Esophagus squamous epithelium (tissue), 5 donors: ENCODE data around the gene EXOC3L4. TPM values are rescaled to one million over a fixed set of nuclear protein-coding genes. Genes with fewer than 3 reads are reported as not detected.
A peak's percentile ranks its signal among the peaks of the same experiment; 100 is the strongest.

Experiments
- DNase-seq: peaks from one replicate; lab custom pipeline; 2025; lab: John Stamatoyannopoulos, UW
- H3K27ac ChIP-seq, 4 donors: fragments of 200-600 bp; sonication (generic); one replicate each; pipeline ENCODE4 v1.5.1; 2016 to 2019; ENCODE audit warnings: mild to moderate bottlenecking in 1 of 4
- H3K27me3 ChIP-seq, 4 donors: fragments of 200-600 bp; sonication (generic); 1 replicate in 3 of 4; 2 replicates in 1 of 4; pipeline versions ENCODE4 v1.5.1 to v1.6.0; 2017 to 2021; ENCODE audit warnings: antibody characterized with exemption in 1 of 4
- H3K36me3 ChIP-seq, 3 donors: fragments of 200-600 bp; sonication (generic); one replicate each; pipeline ENCODE4 v1.5.1; 2016 to 2019
- H3K4me1 ChIP-seq, 3 donors: fragments of 200-600 bp; sonication (generic); one replicate each; pipeline ENCODE4 v1.5.1; 2017 to 2019
- H3K4me3 ChIP-seq, 4 donors: fragments of 200-600 bp; sonication (generic); 1 replicate in 3 of 4; 2 replicates in 1 of 4; pipeline ENCODE4 v1.5.1; 2016 to 2019; ENCODE audit warnings: mild to moderate bottlenecking in 2 of 4, moderate library complexity in 1 of 4
- H3K9me3 ChIP-seq, 3 donors: fragments of 200-600 bp; sonication (generic); one replicate each; pipeline ENCODE4 v1.5.1; 2016 to 2019
- CTCF ChIP-seq, 6 experiments: fragments of 450-650 bp in 4 of 6; fragments of 200-600 bp in 2 of 6; sonication (generic) in 2 of 6; IDR thresholded peaks; one replicate each; pipeline ENCODE4 v1.5.1; 2016 to 2019; ENCODE audit warnings: antibody characterized with exemption in 6 of 6, mild to moderate bottlenecking in 4 of 6, moderate library complexity in 4 of 6
- POLR2A ChIP-seq, 4 donors: fragments of 450-650 bp; IDR thresholded peaks; one replicate each; pipeline ENCODE4 v1.6.1; 2017; ENCODE audit warnings: antibody characterized with exemption in 4 of 4, mild to moderate bottlenecking in 4 of 4, moderate library complexity in 3 of 4
- WGBS, 2 donors: methylation state at CpG; one replicate each; pipeline ENCODE4 v1.1.5; 2018; 5-methylcytosine and 5-hydroxymethylcytosine counted together
- intact Hi-C: fragments of 100-400 bp; cut with DNase I; formaldehyde crosslinking; loops from one replicate; pipeline ENCODE4 v1.15.0; 2022
- total RNA-seq, 4 donors: library from RNA; depleted of rRNA; stranded (reverse); fragments of >200 nt; gene quantifications; one replicate each; pipeline ENCODE4 v1.1.0, GENCODE V29; 2016
- donor health status: DM: yes; HTN: yes; CAD: no.

EXOC3L4 gene
- total RNA-seq, 4 donors from 2014 or later, result 1.00 TPM; not detected in 3

- intact Hi-C loops, result no loop called here
- DNase-seq, result no peak
- 93 to 94% methylated on average over 2 of the region's 2 CpGs for WGBS, 2 donors
- H3K27ac ChIP-seq, result no peak overlapping the region
- H3K4me3 ChIP-seq, result no peak overlapping the region
- H3K4me1 ChIP-seq, result peaks cover 0 to 8% (median 7%) of the 10 kb centered on the region in 3 donors
- peaks cover 0 to 57% (median 0%) of the 10 kb centered on the region in 4 donors for H3K27me3 ChIP-seq
- H3K36me3 ChIP-seq, result no peaks in the 10 kb centered on the region
- no peaks in the 10 kb centered on the region for H3K9me3 ChIP-seq
- TF ChIP-seq POLR2A (IDR thresholded peaks at IDR 0.05) (no peak), CTCF (IDR thresholded peaks at IDR 0.05) (no peak)
Measured at GRCh38 chr14:103081951-103082350, 12.6 kb upstream of the EXOC3L4 start.

DNA sequence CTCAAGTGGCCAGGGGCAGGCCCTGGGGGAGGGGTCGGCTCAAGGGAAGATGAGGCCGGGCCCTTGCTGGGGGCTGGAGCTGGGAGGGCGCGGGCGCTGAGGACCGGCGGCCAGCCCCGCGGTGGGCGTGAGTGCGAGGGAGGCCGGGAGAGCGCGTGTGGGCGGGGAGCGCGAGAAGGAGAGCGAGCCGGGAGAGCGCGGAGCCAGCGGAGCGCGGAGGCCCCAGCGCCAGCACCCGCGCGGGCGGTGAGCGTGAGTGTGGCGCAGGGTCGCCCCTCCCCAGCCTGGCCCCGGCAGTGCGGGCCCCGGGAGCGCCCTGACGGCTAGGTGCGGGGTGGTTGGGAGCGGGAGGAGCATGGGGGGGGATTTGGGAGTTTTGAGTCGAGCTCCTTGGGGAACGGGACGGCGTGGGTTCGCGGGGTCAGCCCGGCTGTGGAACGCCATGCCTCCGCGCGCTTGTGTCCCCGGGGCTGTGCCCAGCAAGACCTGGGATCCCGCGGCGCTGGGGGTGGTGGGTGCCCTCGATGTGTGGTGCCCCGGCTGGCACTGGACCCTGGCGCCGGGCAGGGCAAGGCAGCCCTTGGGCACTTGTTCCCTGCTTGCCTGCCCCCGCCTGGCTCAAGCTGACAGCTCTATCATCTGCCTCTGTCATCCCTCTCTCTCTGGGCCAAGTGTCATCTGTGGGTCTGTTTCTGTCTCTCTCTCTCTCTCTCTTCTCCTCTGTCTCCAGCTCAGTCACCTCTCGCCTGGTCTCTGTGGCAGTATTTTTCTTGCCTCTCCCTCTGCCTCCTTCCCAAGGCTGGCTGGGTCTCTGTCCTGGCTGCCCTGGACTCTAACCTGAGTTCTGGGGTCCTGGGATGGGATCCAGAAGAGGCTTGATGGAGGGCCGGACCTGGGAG is 10.3 kb upstream of the EXOC3L4 start, which contains the start of gene LBHD2:
Gene LBHD2, plus strand, starts transcription at position 190 of the 899 bp plus-strand sequence. CDS start 1,803 bp downstream, outside the sequence.
- WGBS, 2 donors, result 20 to 41% methylated on average over 4 to 5 of the region's 61 CpGs
- intact Hi-C loops, result no loop called here
- no peak within 1 kb of the TSS for H3K27ac ChIP-seq
- H3K27me3 ChIP-seq, result peaks cover 0 to 61% (median 0%) of the 10 kb centered on the region in 4 donors
- H3K4me3 ChIP-seq, result peak within 1 kb of the TSS in 2 of 4 donors; percentile 24 to 54
- H3K4me1 ChIP-seq, result peaks cover 0 to 8% (median 7%) of the 10 kb centered on the region in 3 donors
- H3K36me3 ChIP-seq, result no peaks in the 10 kb centered on the region
- no peak for TF ChIP-seq CTCF (IDR thresholded peaks at IDR 0.05)
- no peaks in the 10 kb centered on the region for H3K9me3 ChIP-seq
- no peak for DNase-seq

GRCh38 chr14:103085106-103086091 is 9.1 kb upstream of the EXOC3L4 start:
- DNase-seq, result no peak

GRCh38 chr14:103086771-103087342 is 7.7 kb upstream of the EXOC3L4 start:
- no peak for DNase-seq
- TF ChIP-seq POLR2A (IDR thresholded peaks at IDR 0.05) (no peak), CTCF (IDR thresholded peaks at IDR 0.05) (no peak)
- H3K27ac ChIP-seq, result no peak overlapping the region
- WGBS, 2 donors, result 77% methylated on average over 8 of the region's 8 CpGs; no CpG with 5 or more reads in 1 of the 2 donors
- intact Hi-C loops, result no loop called here
- H3K36me3 ChIP-seq, result no peaks in the 10 kb centered on the region
- H3K4me3 ChIP-seq, result no peak overlapping the region
- H3K9me3 ChIP-seq, result no peaks in the 10 kb centered on the region
- peaks cover 0 to 64% (median 0%) of the 10 kb centered on the region in 4 donors for H3K27me3 ChIP-seq
- H3K4me1 ChIP-seq, result peaks cover 8 to 22% (median 18%) of the 10 kb centered on the region in 3 donors

More at GRCh38 chr14:103085106-103086091, 9.1 kb upstream of the EXOC3L4 start:
- TF ChIP-seq POLR2A (IDR thresholded peaks at IDR 0.05) (no peak), CTCF (IDR thresholded peaks at IDR 0.05) (no peak)
- intact Hi-C loops, result no loop called here
- H3K4me1 ChIP-seq, result peaks cover 0 to 8% (median 7%) of the 10 kb centered on the region in 3 donors
- WGBS, 2 donors, result 70 to 85% methylated on average over 8 to 14 of the region's 24 CpGs
- H3K36me3 ChIP-seq, result no peaks in the 10 kb centered on the region
- peaks cover 0 to 57% (median 0%) of the 10 kb centered on the region in 4 donors for H3K27me3 ChIP-seq
- H3K4me3 ChIP-seq, result no peak overlapping the region
- H3K27ac ChIP-seq, result no peak overlapping the region
- no peaks in the 10 kb centered on the region for H3K9me3 ChIP-seq
